GM10847 (cell line): Measurements from ENCODE around the gene SNF8.

Experiments used
- POLR2A ChIP-seq: IDR thresholded peaks from 2 replicates; pipeline ENCODE4 v1.6.1; 2011; ENCODE audit not compliant: insufficient read length; ENCODE audit errors: extremely low read depth

Gene SNF8

GRCh38 chr17:48954300-48954755 lies 9.7 kb upstream of the SNF8 start:
- TF ChIP-seq POLR2A = no peak

DNA sequence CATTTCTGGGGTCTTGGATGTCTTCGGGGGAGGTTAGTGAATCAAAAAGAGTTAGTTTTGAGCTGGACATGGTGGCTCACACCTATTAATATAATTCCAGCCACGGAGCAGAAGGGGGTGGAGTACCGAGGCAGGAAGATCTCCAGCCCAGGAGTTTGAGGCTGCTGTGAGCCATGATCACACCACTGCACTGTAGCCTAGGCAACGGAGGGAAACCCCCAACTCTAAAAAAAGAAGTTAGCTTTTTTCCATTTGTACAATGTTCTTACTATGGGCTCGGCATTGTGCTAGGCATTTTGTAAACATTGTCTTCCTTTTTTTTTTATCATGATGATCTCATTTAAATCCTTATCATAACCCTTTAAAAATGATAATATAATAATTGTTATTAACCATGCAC lies 8.3 kb upstream of the SNF8 start:
- no peak for TF ChIP-seq POLR2A

- no peak for TF ChIP-seq POLR2A
Measured at GRCh38 chr17:48951572-48951971, 6.9 kb upstream of the SNF8 start.

- TF ChIP-seq POLR2A = no peak
Measured at GRCh38 chr17:48933035-48933434, 11.6 kb downstream of the SNF8 start.

DNA sequence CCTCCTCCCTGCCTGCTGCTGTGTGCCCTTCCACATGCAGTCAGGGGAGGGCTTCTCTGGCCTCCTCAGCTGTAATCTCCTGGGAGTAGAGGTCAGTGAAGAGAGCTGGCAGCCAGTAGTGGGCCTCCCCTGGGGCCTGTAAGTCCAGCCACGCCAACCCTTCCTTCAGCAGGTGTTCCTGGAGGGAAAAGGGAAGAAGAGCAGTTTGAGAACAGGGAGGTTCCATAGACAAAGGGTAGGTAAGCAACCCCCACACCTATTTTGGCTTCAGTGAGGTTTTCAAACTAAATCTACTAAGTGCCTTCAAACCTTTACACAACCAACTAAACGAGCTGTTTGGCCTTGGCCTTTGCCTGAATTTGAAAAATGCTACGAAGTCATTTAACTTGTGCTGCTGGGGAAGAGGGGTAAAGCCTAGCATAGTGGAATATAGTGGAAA lies 14.2 kb downstream of the SNF8 start:
- no peak for TF ChIP-seq POLR2A

DNA sequence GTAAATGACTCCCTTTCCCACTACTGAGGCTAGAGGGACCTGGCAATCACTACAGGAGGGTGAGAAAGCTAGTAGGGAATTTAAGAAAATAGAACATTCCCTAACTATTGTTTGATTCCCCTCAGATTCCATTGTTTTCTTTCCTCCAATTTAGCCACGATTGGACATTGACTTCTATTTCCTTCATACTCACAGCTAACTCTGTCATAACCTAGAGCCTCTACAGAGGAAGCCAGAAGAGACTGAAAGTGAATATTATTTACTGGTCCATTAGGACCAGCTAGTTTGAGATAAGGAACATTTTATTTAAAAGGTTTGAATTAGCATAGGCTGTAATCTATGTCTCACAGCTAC lies 14.9 kb downstream of the SNF8 start:
- no peak for TF ChIP-seq POLR2A

DNA sequence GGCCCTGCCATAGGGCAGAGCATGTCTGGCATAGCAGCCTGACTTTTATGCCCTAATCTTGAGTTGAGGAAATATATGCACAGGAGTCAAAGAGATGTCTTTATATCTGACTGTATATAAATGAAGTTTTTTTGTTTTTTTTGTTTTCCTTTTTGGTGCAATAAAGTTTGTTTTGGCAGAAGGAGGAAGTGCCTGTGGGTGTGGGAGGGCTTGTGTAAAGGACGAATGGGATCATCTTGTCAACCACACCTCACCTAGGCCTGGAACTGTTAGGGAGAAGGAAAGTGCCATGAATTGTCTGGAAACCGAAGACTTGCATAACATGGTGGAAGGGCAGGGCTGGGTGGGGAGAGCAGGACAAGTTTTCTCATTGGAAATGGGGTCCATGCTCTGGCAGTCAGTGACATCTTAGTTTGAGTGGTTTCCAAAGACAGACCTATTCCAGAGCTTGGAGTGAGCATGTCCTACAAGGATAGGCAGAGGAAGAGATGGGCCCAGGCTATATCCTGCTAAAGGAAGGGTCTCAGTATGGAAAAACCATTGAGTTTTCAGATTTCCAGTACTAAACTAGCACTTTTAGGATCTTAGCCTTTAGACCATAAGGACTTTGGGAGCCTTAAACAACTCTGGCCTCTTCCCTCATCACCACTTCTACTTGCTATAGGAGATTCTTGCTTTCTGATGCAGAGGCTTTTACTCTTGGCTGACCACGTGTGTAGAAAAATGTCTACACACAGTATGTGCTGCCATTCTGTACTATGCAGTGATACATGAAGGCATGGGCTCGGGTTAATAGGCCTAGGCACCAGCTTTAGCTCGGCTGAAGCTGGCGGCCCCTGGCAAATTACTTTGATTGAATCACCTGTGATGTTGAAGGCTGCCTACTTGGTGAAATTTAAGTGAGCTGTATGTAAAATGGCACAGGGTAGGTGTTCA lies 15.5 kb downstream of the SNF8 start:
- TF ChIP-seq POLR2A = no peak

DNA sequence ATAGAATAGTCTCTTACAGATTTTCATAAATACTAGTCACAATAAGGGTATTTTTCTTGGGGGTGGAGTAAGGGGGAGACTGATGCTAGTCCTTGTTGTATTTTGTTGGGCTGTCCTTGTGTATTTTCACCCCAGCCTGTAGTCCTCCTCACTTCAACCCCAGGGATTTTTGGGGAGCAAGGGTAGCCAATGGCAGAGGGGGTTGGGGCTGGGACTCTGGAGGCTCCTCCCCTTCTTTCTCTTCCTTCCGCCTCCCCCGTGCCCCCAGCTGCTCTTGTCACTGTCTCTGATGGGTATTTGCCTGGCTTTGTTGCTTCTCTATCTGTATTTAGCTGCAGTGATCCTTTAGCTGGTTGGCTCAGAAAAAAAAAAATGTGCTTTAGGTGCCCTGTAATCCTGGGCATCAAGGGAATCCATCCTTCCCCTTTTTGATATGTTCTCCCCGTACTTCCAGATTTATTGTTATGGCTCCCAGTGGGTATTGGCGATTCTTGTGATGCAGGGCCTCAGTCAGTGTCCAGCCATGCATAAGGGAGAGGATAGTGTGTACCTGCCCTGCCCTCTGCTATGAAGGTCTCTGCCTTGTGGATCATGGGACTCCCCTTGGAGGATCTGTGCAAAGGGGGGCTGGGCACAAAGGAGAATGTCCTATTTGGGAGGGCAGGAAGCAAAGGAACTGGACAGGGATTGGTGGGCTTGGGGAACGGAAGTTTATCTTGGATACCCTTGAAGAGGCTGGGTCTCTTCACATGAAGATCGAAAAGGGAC lies 16.5 kb downstream of the SNF8 start:
- TF ChIP-seq POLR2A = no peak

- no peak for TF ChIP-seq POLR2A
Measured at GRCh38 chr17:48925991-48926342, 18.7 kb downstream of the SNF8 start.

DNA sequence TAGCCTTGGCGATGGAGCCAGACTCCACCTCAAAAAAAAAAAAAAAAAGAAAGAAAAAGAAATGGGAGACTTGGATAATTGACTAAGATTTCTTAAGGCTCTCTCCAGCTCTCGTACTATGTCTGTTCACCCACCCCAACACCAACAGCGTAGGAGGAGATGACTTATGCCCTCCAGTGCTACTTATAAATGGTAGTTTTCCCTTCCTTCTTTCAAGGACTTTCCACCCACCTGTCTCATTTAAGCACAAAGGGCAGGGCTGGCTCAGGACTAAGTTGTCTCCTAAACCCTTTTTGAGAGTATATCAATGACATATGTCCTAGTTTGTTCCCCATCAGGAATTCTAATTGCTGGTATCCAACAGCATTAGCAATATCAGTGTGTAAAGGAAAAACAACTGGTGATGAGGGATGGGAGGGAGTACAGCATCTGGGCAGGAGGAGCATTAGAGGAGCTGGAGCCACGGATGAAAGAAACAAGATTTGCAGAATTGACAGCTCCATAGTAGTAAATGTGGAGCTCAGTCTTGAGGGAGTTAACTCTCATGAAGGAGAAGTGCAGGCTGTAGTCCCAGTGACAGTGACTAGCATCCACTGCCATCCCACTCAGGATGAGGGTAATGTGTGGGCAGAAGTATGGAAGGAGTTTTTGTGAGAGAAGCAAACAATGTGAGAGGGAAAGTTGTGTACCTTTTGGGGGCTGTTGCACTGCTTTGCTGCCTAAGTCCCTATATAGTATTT lies 19.2 kb downstream of the SNF8 start:
- no peak for TF ChIP-seq POLR2A

GRCh38 chr17:48915459-48916282 lies 29.0 kb downstream of the SNF8 start:
- no peak for TF ChIP-seq POLR2A

DNA sequence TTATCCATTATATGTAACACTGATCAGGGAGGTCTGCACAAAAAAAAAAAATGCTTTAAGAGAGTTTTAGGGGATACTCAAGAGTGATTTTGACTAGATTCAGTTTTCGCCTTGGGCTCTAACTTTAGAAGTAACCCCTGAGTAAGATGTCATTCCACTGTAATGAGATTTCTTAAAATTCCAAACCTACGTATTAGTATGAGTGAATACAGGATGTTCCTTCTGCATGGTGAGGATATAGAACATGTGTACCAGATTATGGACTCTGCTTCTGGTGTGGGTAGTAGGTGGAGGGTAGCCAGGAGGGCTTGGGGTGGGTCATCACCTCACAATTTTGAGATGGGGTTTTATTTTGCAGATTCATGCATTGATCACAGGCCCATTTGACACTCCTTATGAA lies 32.2 kb downstream of the SNF8 start:
- TF ChIP-seq POLR2A = no peak

- TF ChIP-seq POLR2A = no peak
Measured at GRCh38 chr17:48910370-48910769, 34.3 kb downstream of the SNF8 start.

DNA sequence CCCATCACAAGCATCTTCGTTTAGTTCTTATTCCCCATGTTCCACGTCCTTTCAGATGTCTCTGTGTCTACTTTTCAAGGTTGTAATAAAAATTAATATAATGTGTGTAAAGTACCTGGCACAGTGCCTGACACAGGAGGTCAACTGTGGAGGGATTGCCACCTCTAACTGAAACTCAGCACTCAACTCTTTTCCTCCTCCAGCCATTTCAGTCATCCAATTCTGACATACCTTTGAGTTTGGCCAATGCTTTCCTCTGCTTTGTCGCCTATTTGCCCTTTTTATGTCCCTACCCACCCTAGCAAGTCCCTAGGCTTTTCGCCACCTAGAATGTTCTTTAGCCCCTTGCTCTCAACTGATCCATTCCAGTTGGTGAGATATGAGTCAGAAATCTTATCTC lies 34.9 kb downstream of the SNF8 start:
- no peak for TF ChIP-seq POLR2A
